ENCODE results near the gene SYS1.
"Not testable (repeated sequence)": the region's sequence is repeated elsewhere in the genome, so short reads cannot be mapped to it uniquely, and the experiment has no call there.

Gene SYS1

GRCh38 chr20:45340236-45340847 is 22.6 kb upstream of the SYS1 start:
- DNase-seq: peak; percentile 39

- peak; percentile 31 for DNase-seq
Measured at GRCh38 chr20:45340951-45341350, 22.0 kb upstream of the SYS1 start.

- DNase-seq: no peak
Measured at GRCh38 chr20:45341579-45341938, 21.4 kb upstream of the SYS1 start.

GRCh38 chr20:45341939-45342854 is 20.8 kb upstream of the SYS1 start:
- DNase-seq: peak; percentile 50

GRCh38 chr20:45342855-45343531 is 20.0 kb upstream of the SYS1 start:
- peak; percentile 49 for DNase-seq

- DNase-seq: peak; percentile 75
Measured at GRCh38 chr20:45343532-45344167, 19.3 kb upstream of the SYS1 start.

- DNase-seq: no peak
Measured at GRCh38 chr20:45344168-45344860, 18.6 kb upstream of the SYS1 start.

- DNase-seq: peak; percentile 71
Measured at GRCh38 chr20:45345104-45345936, 17.6 kb upstream of the SYS1 start.

GRCh38 chr20:45346291-45346718 is 16.7 kb upstream of the SYS1 start:
- DNase-seq: no peak

- DNase-seq: no peak
Measured at GRCh38 chr20:45346851-45347250, 16.1 kb upstream of the SYS1 start.

- no peak for DNase-seq
Measured at GRCh38 chr20:45347297-45347935, 15.5 kb upstream of the SYS1 start.

- DNase-seq: peak; percentile 46
Measured at GRCh38 chr20:45347936-45348778, 14.8 kb upstream of the SYS1 start, which contains the start of gene SDC4. TSS of gene SDC4 (minus strand) at chr20:45348424. CDS start at chr20:45348384, 40 bp downstream.

- no peak for DNase-seq
Measured at GRCh38 chr20:45350217-45350616, 12.7 kb upstream of the SYS1 start.

GRCh38 chr20:45350795-45351194 is 12.2 kb upstream of the SYS1 start:
- not testable (repeated sequence) for DNase-seq

GRCh38 chr20:45352729-45353128 is 10.2 kb upstream of the SYS1 start:
- DNase-seq: no peak

GRCh38 chr20:45353746-45354145 is 9.2 kb upstream of the SYS1 start:
- DNase-seq: no peak

- DNase-seq: no peak
Measured at GRCh38 chr20:45354423-45355208, 8.3 kb upstream of the SYS1 start.

- no peak for DNase-seq
Measured at GRCh38 chr20:45355209-45356084, 7.5 kb upstream of the SYS1 start.
